ENCODE measurements around the gene GDNF.
"Not testable (repeated sequence)": the region's sequence is repeated elsewhere in the genome, so short reads cannot be mapped to it uniquely, and the experiment has no call there.

The GDNF gene

GRCh38 chr5:37839407-37840052 lies at the start of gene GDNF:
TSS of gene GDNF (minus strand) at chr5:37840041. CDS start at chr5:37834796, 5,245 bp downstream.
- DNase-seq (ENCODE audit: low read depth in 2 of 2) = no peak

- DNase-seq (ENCODE audit: low read depth in 2 of 2) = no peak
Observed at GRCh38 chr5:37888476-37888875, 48.6 kb upstream of the GDNF start.

GRCh38 chr5:37886242-37886905 lies 46.5 kb upstream of the GDNF start:
- no peak for DNase-seq (ENCODE audit: low read depth in 2 of 2)

- DNase-seq (ENCODE audit: low read depth in 2 of 2) = no peak
Observed at GRCh38 chr5:37882636-37883035, 42.8 kb upstream of the GDNF start.

- no peak for DNase-seq (ENCODE audit: low read depth in 2 of 2)
Observed at GRCh38 chr5:37881359-37881758, 41.5 kb upstream of the GDNF start.

GRCh38 chr5:37876943-37877342 lies 37.1 kb upstream of the GDNF start:
- no peak for DNase-seq (ENCODE audit: low read depth in 2 of 2)

GRCh38 chr5:37876245-37876644 lies 36.4 kb upstream of the GDNF start:
- DNase-seq (ENCODE audit: low read depth in 2 of 2) = no peak

GRCh38 chr5:37875051-37875787 lies 35.4 kb upstream of the GDNF start:
- no peak for DNase-seq (ENCODE audit: low read depth in 2 of 2)

- DNase-seq (ENCODE audit: low read depth in 2 of 2) = no peak
Observed at GRCh38 chr5:37873988-37874387, 34.1 kb upstream of the GDNF start.

GRCh38 chr5:37871023-37871815 lies 31.4 kb upstream of the GDNF start:
- DNase-seq (ENCODE audit: low read depth in 2 of 2) = no peak

- DNase-seq (ENCODE audit: low read depth in 2 of 2) = no peak
Observed at GRCh38 chr5:37869216-37869615, 29.4 kb upstream of the GDNF start.

- DNase-seq (ENCODE audit: low read depth in 2 of 2) = no peak
Observed at GRCh38 chr5:37867654-37868053, 27.8 kb upstream of the GDNF start.

GRCh38 chr5:37862907-37863306 lies 23.1 kb upstream of the GDNF start:
- not testable (repeated sequence) for DNase-seq (ENCODE audit: low read depth in 2 of 2)

- DNase-seq (ENCODE audit: low read depth in 2 of 2) = no peak
Observed at GRCh38 chr5:37860206-37860605, 20.4 kb upstream of the GDNF start.

- DNase-seq (ENCODE audit: low read depth in 2 of 2) = no peak
Observed at GRCh38 chr5:37859805-37860204, 20.0 kb upstream of the GDNF start.

GRCh38 chr5:37858250-37858649 lies 18.4 kb upstream of the GDNF start:
- no peak for DNase-seq (ENCODE audit: low read depth in 2 of 2)

GRCh38 chr5:37857696-37858095 lies 17.9 kb upstream of the GDNF start:
- DNase-seq (ENCODE audit: low read depth in 2 of 2) = no peak

- DNase-seq (ENCODE audit: low read depth in 2 of 2) = no peak
Observed at GRCh38 chr5:37855438-37855837, 15.6 kb upstream of the GDNF start.

- DNase-seq (ENCODE audit: low read depth in 2 of 2) = no peak
Observed at GRCh38 chr5:37851305-37851704, 11.5 kb upstream of the GDNF start.

- no peak for DNase-seq (ENCODE audit: low read depth in 2 of 2)
Observed at GRCh38 chr5:37850226-37850865, 10.5 kb upstream of the GDNF start.

- no peak for DNase-seq (ENCODE audit: low read depth in 2 of 2)
Observed at GRCh38 chr5:37849641-37850040, 9.8 kb upstream of the GDNF start.

GRCh38 chr5:37847978-37848425 lies 8.2 kb upstream of the GDNF start:
- no peak for DNase-seq (ENCODE audit: low read depth in 2 of 2)

Measured in stimulated activated CD8-positive, alpha-beta memory T cell treated with anti-CD3 and anti-CD28 coated beads, Interleukin-7, amount 100 ng/mL, for 1 hour (primary cell).